ENCODE results near the gene MYO5B. TPM values are rescaled to one million over a fixed set of nuclear protein-coding genes. Genes with fewer than 3 reads are reported as not detected.

The MYO5B gene
- total RNA-seq, 1 experiment from 2014 or later, result 32.1 TPM

DNA sequence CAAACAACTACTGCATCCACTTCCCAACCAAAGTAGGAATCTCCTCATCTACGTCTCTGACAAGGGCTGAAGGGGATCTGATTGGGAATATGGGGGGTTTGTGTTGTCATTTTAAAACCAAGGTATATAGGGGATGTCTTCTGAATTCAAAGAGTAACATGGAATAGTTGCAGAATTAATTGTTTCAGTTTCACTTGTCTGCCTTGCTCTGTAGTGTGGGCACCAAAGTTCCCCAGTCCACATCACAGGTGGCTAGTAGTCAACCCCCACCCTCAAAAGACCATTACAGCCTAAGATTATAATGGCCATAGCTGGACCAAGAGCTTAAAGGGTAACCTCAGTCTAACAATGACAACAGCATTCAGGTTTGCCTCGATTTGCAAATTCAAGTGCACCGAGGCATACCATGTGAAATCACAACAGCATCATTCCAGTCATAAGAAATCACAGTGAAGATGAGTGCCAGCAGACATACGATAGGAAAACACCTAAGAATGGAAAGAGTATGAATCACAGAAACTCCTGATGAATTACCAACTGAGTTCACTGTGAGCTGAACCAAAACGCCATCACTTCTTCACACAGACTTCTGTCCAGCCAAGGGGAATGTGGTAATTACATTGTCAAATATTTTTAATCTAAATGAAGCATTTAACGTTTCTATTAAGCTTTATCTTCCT, 52.4 kb downstream of the MYO5B start:
- H3K9me2 ChIP-seq (ENCODE audit: insufficient read depth), result no peaks in the 10 kb centered on the region
- no TSS peak for BruUV-seq (replicated peaks)
- H3K4me1 ChIP-seq (ENCODE audit: control insufficient read depth in 1 of 2, insufficient read depth in 2 of 2, low read length in 2 of 2), result peaks cover 0 to 9% of the 10 kb centered on the region in 2 experiments; a peak in 3 of 4 replicates
- no peak overlapping the region for H3K27ac ChIP-seq (ENCODE audit: low read depth, low read length)
- H3K9ac ChIP-seq (ENCODE audit: low read length), result no peak overlapping the region
- intact Hi-C loops (cut with micrococcal nuclease), result no loop called here
- TF ChIP-seq, protein P1, sequence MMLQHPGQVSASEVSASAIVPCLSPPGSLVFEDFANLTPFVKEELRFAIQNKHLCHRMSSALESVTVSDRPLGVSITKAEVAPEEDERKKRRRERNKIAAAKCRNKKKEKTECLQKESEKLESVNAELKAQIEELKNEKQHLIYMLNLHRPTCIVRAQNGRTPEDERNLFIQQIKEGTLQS (IDR thresholded peaks at IDR 0.05), result no peak
- TF ChIP-seq EZH2phosphoT487 (IDR thresholded peaks at IDR 0.05; ENCODE audit: borderline replicate concordance) (no peak), ZFX (IDR thresholded peaks at IDR 0.05) (no peak), ELF1 (IDR thresholded peaks at IDR 0.05; ENCODE audit: borderline replicate concordance, low read depth) (no peak), POLR2AphosphoS5 (IDR thresholded peaks at IDR 0.05; ENCODE audit: low read depth, low read length) (no peak), TCF7L2 (IDR thresholded peaks at IDR 0.05; ENCODE audit: borderline replicate concordance, extremely low read depth, insufficient read depth, insufficient read length) (no peak)
- TF ChIP-seq, protein P2, sequence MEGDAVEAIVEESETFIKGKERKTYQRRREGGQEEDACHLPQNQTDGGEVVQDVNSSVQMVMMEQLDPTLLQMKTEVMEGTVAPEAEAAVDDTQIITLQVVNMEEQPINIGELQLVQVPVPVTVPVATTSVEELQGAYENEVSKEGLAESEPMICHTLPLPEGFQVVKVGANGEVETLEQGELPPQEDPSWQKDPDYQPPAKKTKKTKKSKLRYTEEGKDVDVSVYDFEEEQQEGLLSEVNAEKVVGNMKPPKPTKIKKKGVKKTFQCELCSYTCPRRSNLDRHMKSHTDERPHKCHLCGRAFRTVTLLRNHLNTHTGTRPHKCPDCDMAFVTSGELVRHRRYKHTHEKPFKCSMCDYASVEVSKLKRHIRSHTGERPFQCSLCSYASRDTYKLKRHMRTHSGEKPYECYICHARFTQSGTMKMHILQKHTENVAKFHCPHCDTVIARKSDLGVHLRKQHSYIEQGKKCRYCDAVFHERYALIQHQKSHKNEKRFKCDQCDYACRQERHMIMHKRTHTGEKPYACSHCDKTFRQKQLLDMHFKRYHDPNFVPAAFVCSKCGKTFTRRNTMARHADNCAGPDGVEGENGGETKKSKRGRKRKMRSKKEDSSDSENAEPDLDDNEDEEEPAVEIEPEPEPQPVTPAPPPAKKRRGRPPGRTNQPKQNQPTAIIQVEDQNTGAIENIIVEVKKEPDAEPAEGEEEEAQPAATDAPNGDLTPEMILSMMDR (IDR thresholded peaks at IDR 0.05 in 2 of 3, conservative IDR thresholded peaks at IDR 0.05 in 1 of 3; ENCODE audit: borderline replicate concordance in 1 of 3, insufficient read depth in 1 of 3, low read depth in 2 of 3, low read length in 2 of 3), result no peak
- TF ChIP-seq, protein P3, sequence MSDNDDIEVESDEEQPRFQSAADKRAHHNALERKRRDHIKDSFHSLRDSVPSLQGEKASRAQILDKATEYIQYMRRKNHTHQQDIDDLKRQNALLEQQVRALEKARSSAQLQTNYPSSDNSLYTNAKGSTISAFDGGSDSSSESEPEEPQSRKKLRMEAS (IDR thresholded peaks at IDR 0.05), result no peak
- TF ChIP-seq, protein P4, sequence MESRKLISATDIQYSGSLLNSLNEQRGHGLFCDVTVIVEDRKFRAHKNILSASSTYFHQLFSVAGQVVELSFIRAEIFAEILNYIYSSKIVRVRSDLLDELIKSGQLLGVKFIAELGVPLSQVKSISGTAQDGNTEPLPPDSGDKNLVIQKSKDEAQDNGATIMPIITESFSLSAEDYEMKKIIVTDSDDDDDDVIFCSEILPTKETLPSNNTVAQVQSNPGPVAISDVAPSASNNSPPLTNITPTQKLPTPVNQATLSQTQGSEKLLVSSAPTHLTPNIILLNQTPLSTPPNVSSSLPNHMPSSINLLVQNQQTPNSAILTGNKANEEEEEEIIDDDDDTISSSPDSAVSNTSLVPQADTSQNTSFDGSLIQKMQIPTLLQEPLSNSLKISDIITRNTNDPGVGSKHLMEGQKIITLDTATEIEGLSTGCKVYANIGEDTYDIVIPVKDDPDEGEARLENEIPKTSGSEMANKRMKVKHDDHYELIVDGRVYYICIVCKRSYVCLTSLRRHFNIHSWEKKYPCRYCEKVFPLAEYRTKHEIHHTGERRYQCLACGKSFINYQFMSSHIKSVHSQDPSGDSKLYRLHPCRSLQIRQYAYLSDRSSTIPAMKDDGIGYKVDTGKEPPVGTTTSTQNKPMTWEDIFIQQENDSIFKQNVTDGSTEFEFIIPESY (IDR thresholded peaks at IDR 0.05; ENCODE audit: extremely low read depth, insufficient replicate concordance, low read length), result no peak
- no peaks in the 10 kb centered on the region for H3K36me3 ChIP-seq (ENCODE audit: control insufficient read depth in 1 of 2, insufficient read depth in 2 of 2, low read length in 2 of 2)
- ChIA-PET CTCF (no interaction called here), RAD21 (ENCODE audit: low non-redundant PET in 1 of 2, low total read pairs in 2 of 2, uncharacterized antibody in 2 of 2, unreplicated experiment in 2 of 2) (no interaction called here), POLR2A (no interaction called here)
- no peaks in the 10 kb centered on the region for H3K9me3 ChIP-seq (ENCODE audit: control insufficient read depth in 1 of 2, insufficient read depth in 1 of 2, low read depth in 1 of 2, low read length in 2 of 2)
- no peaks in the 10 kb centered on the region for H3K27me3 ChIP-seq (ENCODE audit: insufficient read depth, low read length)
- no peak overlapping the region for H3K4me3 ChIP-seq (replicated peaks in 1 of 2; ENCODE audit: low read depth in 1 of 2, low read length in 2 of 2)
- H3K4me2 ChIP-seq (ENCODE audit: low read length), result no peak overlapping the region
- no peak overlapping the region for H2AFZ ChIP-seq (ENCODE audit: low read depth, low read length, poor library complexity, severe bottlenecking)
- H3K79me2 ChIP-seq (ENCODE audit: insufficient read depth, low read length), result peaks cover 2% of the 10 kb centered on the region; the same call in 1 of the 2 replicates
- no peaks in the 10 kb centered on the region for H4K20me1 ChIP-seq (ENCODE audit: insufficient read depth)
- DNase-seq (ENCODE audit: low read depth, low spot score) (no peak), ATAC-seq (no peak)
